Peyer's patch (tissue), 4 donors: Measurements from ENCODE around the gene KSR2.

Source experiments
- POLR2A ChIP-seq, 2 donors: fragments of 450-650 bp; IDR thresholded peaks; one replicate each; pipeline ENCODE4 v1.5.1; 2017; ENCODE audit warnings: antibody characterized with exemption in 2 of 2, mild to moderate bottlenecking in 2 of 2, moderate library complexity in 2 of 2
- TF ChIP-seq, protein P1 (sequence below), 6 experiments: fragments of 450-650 bp in 4 of 6; fragments of 200-600 bp in 2 of 6; sonication (generic) in 1 of 6; IDR thresholded peaks; one replicate each; pipeline ENCODE4 v1.5.1; 2017 to 2019; ENCODE audit warnings: antibody characterized with exemption in 6 of 6, mild to moderate bottlenecking in 3 of 6, moderate library complexity in 1 of 6

DNA sequence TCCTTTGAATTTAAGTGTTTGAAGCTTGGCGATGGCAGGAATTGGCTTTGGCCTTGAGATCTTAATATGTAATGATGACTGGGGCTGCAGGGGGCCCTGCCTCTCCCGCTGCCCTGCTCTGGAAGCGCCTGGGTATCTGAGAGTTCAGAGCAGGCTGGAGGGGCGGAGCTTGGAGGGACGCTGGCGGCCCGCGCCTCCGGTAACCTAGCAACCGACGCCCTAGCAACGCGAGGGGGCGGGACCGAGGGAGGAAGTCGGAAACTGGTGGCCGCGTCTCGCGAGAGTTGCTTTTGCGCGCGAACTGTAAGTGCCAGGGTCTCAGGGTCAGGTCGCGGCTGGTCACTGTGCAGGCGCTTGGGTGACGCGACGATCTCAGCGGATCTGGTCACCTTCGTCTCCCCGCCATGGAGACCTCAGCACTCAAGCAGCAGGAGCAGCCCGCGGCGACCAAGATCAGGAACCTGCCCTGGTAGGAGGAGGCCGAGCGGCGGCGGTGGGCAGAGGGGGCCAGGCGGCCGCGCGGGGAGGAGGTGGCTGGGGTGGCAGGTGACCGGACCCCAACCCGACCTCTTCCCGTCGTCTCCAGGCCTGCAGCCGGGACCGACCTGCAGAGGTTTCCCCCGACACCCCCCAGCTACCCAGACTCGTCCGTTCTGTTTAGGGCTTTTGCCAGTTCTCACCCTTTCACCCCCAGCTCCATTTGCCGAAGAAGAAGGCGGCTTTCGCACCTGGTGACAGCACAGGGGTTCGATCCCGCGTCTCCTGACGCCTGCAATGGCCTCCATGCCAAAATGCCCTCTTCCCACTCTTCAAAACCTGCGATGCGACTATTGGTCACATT lies 47.9 kb upstream of the KSR2 start, which contains the start of gene RFC5:
- TF ChIP-seq, protein P1, sequence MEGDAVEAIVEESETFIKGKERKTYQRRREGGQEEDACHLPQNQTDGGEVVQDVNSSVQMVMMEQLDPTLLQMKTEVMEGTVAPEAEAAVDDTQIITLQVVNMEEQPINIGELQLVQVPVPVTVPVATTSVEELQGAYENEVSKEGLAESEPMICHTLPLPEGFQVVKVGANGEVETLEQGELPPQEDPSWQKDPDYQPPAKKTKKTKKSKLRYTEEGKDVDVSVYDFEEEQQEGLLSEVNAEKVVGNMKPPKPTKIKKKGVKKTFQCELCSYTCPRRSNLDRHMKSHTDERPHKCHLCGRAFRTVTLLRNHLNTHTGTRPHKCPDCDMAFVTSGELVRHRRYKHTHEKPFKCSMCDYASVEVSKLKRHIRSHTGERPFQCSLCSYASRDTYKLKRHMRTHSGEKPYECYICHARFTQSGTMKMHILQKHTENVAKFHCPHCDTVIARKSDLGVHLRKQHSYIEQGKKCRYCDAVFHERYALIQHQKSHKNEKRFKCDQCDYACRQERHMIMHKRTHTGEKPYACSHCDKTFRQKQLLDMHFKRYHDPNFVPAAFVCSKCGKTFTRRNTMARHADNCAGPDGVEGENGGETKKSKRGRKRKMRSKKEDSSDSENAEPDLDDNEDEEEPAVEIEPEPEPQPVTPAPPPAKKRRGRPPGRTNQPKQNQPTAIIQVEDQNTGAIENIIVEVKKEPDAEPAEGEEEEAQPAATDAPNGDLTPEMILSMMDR (IDR thresholded peaks at IDR 0.05), result no peak
- TF ChIP-seq POLR2A (IDR thresholded peaks at IDR 0.05), result no peak
